Body of pancreas (tissue), 4 donors: Measurements from ENCODE around the gene CDC14B.

ENCODE experiments used
- POLR2A ChIP-seq, 3 donors: fragments of 450-650 bp; IDR thresholded peaks; one replicate each; pipeline ENCODE4 v1.6.1; 2016; ENCODE audit warnings: antibody characterized with exemption in 3 of 3, mild to moderate bottlenecking in 2 of 3
- TF ChIP-seq, protein P1 (sequence below), 7 experiments: fragments of 450-650 bp in 4 of 7; fragments of 200-600 bp in 3 of 7; sonication (generic) in 3 of 7; IDR thresholded peaks; one replicate each; pipeline ENCODE4 v1.5.1; 2016 to 2019; ENCODE audit warnings: antibody characterized with exemption in 7 of 7

DNA sequence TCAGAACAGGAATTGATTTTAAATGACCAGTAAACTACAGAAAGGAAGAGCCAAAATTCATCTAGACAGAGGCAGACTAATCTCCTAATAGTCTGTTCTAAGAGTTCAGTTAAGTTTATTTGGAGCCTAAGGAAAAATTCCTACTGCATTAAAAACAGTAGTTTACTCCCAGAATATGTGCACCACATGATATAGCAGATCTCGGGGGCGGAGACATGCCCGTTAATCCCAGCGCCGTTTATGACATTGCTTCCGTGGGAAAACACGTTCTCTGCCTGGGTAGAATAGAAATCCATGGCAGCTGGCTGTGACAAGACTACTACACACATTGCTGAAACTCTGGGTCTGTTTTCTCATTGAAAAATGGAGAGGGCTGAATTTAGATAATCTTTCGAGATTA is 158.3 kb downstream of the CDC14B start:
- TF ChIP-seq, protein P1, sequence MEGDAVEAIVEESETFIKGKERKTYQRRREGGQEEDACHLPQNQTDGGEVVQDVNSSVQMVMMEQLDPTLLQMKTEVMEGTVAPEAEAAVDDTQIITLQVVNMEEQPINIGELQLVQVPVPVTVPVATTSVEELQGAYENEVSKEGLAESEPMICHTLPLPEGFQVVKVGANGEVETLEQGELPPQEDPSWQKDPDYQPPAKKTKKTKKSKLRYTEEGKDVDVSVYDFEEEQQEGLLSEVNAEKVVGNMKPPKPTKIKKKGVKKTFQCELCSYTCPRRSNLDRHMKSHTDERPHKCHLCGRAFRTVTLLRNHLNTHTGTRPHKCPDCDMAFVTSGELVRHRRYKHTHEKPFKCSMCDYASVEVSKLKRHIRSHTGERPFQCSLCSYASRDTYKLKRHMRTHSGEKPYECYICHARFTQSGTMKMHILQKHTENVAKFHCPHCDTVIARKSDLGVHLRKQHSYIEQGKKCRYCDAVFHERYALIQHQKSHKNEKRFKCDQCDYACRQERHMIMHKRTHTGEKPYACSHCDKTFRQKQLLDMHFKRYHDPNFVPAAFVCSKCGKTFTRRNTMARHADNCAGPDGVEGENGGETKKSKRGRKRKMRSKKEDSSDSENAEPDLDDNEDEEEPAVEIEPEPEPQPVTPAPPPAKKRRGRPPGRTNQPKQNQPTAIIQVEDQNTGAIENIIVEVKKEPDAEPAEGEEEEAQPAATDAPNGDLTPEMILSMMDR (IDR thresholded peaks at IDR 0.05) = no peak
- no peak for TF ChIP-seq POLR2A (IDR thresholded peaks at IDR 0.05)
